Measurements from ENCODE around the gene SOBP.

The SOBP gene

GRCh38 chr6:107585815-107586435 lies 96.0 kb downstream of the SOBP start:
- no peak for TF ChIP-seq CTCF (conservative IDR thresholded peaks at IDR 0.05; ENCODE audit: low read depth, low read length)
- no peak for DNase-seq (ENCODE audit: low read depth)
- H3K4me3 ChIP-seq (ENCODE audit: low read depth, low read length) = no peak overlapping the region

GRCh38 chr6:107587451-107587850 lies 97.5 kb downstream of the SOBP start:
- H3K4me3 ChIP-seq (ENCODE audit: low read depth, low read length) = no peak overlapping the region
- TF ChIP-seq CTCF (conservative IDR thresholded peaks at IDR 0.05; ENCODE audit: low read depth, low read length) = no peak
- DNase-seq (ENCODE audit: low read depth) = no peak

GRCh38 chr6:107589199-107589598 lies 99.3 kb downstream of the SOBP start:
- H3K4me3 ChIP-seq (ENCODE audit: low read depth, low read length) = no peak overlapping the region
- TF ChIP-seq CTCF (conservative IDR thresholded peaks at IDR 0.05; ENCODE audit: low read depth, low read length) = no peak
- DNase-seq (ENCODE audit: low read depth) = no peak

GRCh38 chr6:107589934-107590333 lies 100.0 kb downstream of the SOBP start:
- TF ChIP-seq CTCF (conservative IDR thresholded peaks at IDR 0.05; ENCODE audit: low read depth, low read length) = no peak
- no peak for DNase-seq (ENCODE audit: low read depth)
- no peak overlapping the region for H3K4me3 ChIP-seq (ENCODE audit: low read depth, low read length)

GRCh38 chr6:107590378-107590777 lies 100.5 kb downstream of the SOBP start:
- DNase-seq (ENCODE audit: low read depth) = no peak
- TF ChIP-seq CTCF (conservative IDR thresholded peaks at IDR 0.05; ENCODE audit: low read depth, low read length) = no peak
- no peak overlapping the region for H3K4me3 ChIP-seq (ENCODE audit: low read depth, low read length)

GRCh38 chr6:107591346-107591745 lies 101.4 kb downstream of the SOBP start:
- H3K4me3 ChIP-seq (ENCODE audit: low read depth, low read length) = no peak overlapping the region
- no peak for DNase-seq (ENCODE audit: low read depth)
- no peak for TF ChIP-seq CTCF (conservative IDR thresholded peaks at IDR 0.05; ENCODE audit: low read depth, low read length)

- H3K4me3 ChIP-seq (ENCODE audit: low read depth, low read length) = no peak overlapping the region
- TF ChIP-seq CTCF (conservative IDR thresholded peaks at IDR 0.05; ENCODE audit: low read depth, low read length) = no peak
- DNase-seq (ENCODE audit: low read depth) = no peak
Observed at GRCh38 chr6:107592806-107593205, 102.9 kb downstream of the SOBP start.

Data from choroid plexus epithelial cell (primary cell).